PC-3 (cell line): Measurements from ENCODE around the gene ADGRD1.

Source experiments
- EZH2 ChIP-seq: fragments of 300-600 bp; sonication (generic); IDR thresholded peaks from one replicate; pipeline ENCODE4 v1.6.1; 2017; ENCODE audit warnings: antibody characterized with exemption, mild to moderate bottlenecking, low read length; ENCODE audit not compliant: unreplicated experiment
- EZH2phosphoT487 ChIP-seq: fragments of 300-600 bp; sonication (generic); IDR thresholded peaks from 2 replicates; pipeline ENCODE4 v1.6.1; 2018; ENCODE audit warnings: mild to moderate bottlenecking, antibody characterized with exemption, low read length, borderline replicate concordance
- TF ChIP-seq, protein P1 (sequence below): fragments of 300-600 bp; sonication (generic); conservative IDR thresholded peaks from 2 replicates; pipeline ENCODE4 v1.5.1; 2017; ENCODE audit warnings: antibody characterized with exemption, low read depth, mild to moderate bottlenecking, low read length

DNA sequence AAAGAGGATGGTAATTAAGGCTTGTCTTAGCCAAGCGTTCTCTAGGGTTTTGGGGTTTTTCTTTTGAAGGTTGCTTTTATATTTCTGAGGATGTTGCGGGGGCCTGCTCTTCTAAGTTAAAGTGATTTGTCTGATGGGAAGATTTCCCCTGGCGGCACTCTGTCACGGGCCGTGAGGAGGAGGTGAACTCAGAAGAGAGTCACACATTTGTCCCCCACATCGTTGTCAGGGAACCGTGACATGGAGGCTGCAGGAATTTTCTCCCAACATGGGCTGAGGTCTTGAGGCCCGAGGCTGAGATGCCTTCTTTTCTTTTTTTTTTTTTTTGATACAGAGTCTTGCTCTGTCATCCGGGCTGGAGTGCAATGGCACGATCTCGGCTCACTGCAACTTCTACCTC, 71.5 kb downstream of the ADGRD1 start:
- TF ChIP-seq EZH2 (no peak), EZH2phosphoT487 (no peak)
- TF ChIP-seq, protein P1, sequence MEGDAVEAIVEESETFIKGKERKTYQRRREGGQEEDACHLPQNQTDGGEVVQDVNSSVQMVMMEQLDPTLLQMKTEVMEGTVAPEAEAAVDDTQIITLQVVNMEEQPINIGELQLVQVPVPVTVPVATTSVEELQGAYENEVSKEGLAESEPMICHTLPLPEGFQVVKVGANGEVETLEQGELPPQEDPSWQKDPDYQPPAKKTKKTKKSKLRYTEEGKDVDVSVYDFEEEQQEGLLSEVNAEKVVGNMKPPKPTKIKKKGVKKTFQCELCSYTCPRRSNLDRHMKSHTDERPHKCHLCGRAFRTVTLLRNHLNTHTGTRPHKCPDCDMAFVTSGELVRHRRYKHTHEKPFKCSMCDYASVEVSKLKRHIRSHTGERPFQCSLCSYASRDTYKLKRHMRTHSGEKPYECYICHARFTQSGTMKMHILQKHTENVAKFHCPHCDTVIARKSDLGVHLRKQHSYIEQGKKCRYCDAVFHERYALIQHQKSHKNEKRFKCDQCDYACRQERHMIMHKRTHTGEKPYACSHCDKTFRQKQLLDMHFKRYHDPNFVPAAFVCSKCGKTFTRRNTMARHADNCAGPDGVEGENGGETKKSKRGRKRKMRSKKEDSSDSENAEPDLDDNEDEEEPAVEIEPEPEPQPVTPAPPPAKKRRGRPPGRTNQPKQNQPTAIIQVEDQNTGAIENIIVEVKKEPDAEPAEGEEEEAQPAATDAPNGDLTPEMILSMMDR = no peak
